Prostate gland (tissue), 2 donors: ENCODE measurements around the gene NFKBIA.

Source experiments
- CTCF ChIP-seq, 4 experiments: fragments of 200-600 bp in 2 of 4; fragments of 450-650 bp in 2 of 4; sonication (generic) in 2 of 4; IDR thresholded peaks; 1 replicate in 3 of 4; 2 replicates in 1 of 4; pipeline ENCODE4 v1.5.1; 2016 to 2019; ENCODE audit warnings: antibody characterized with exemption in 4 of 4, mild to moderate bottlenecking in 2 of 4, moderate library complexity in 2 of 4
- POLR2A ChIP-seq: fragments of 450-650 bp; IDR thresholded peaks from one replicate; pipeline ENCODE4 v1.6.1; 2016; ENCODE audit warnings: antibody characterized with exemption, mild to moderate bottlenecking

DNA sequence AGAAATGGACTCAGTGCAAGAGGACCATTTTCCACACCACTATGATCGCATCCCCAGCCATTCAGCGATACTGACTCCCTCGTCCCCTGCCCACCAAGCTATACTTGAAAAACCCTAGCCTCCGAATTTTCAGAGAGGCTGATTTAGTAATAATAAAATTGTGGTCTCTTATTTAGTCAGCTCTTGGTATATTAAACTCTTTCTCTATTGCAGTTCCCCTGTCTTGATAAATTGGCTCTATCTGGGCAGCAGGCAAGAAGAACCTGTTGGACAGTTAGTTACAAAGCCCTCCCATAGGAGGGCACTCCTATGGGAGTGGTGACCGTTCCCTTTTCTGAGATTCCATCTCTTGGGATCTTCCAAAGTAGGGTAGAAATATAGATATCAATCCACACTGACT, 33.6 kb downstream of the NFKBIA start:
- TF ChIP-seq POLR2A = no peak
- no peak for TF ChIP-seq CTCF (IDR thresholded peaks at IDR 0.05)
